Naive thymus-derived CD4-positive, alpha-beta T cell (primary cell): ENCODE results near the gene GPR4. TPM values are rescaled to one million over a fixed set of nuclear protein-coding genes. Genes with fewer than 3 reads are reported as not detected.
A peak's percentile ranks its signal among the peaks of the same experiment; 100 is the strongest.

Experiments used
- ATAC-seq: fragments of 150-1000 bp; cut with Tn5 transposase; 2 replicates; pipeline ENCODE4 v1.10.0; 2021; ENCODE audit warnings: mild to moderate bottlenecking, moderate library complexity
- CTCF ChIA-PET: fragments of 350-600 bp; sonication (Branson Sonifier 250); formaldehyde crosslinking; loops from one replicate; lab custom pipeline; 2021; ENCODE audit warnings: antibody characterized with exemption; lab: Charles Lee
- POLR2A ChIA-PET: fragments of 350-600 bp; sonication (Branson Sonifier 250); formaldehyde crosslinking; loops from one replicate; lab custom pipeline; 2021; ENCODE audit warnings: antibody characterized with exemption, inconsistent platforms; lab: Charles Lee
- DNase-seq, 9 donors: peaks; one replicate each; pipeline versions ENCODE4 v3.0.0 to v3.0.0-alpha.2; 2020 to 2022; ENCODE audit warnings: mixed read lengths in 1 of 9
- H3K27ac ChIP-seq: one replicate; pipeline ENCODE4 v1.7.0; 2013; ENCODE audit warnings: mild to moderate bottlenecking, low read depth, low read length, moderate library complexity
- H3K27me3 ChIP-seq, 2 donors: one replicate each; pipeline ENCODE4 v1.7.0; 2013; ENCODE audit warnings: low read length in 2 of 2, mild to moderate bottlenecking in 2 of 2, moderate library complexity in 2 of 2; ENCODE audit not compliant: control insufficient read depth in 2 of 2, insufficient read depth in 2 of 2
- H3K36me3 ChIP-seq, 3 experiments: 1 replicate in 2 of 3; 2 replicates in 1 of 3; pipeline ENCODE4 v1.7.0; 2013; ENCODE audit warnings: low read length in 3 of 3, mild to moderate bottlenecking in 3 of 3, moderate library complexity in 1 of 3; ENCODE audit not compliant: insufficient read depth in 3 of 3, control insufficient read depth in 2 of 3
- H3K4me1 ChIP-seq, 2 donors: one replicate each; pipeline ENCODE4 v1.7.0; 2013; ENCODE audit warnings: low read length in 2 of 2, mild to moderate bottlenecking in 2 of 2, moderate library complexity in 1 of 2; ENCODE audit not compliant: control insufficient read depth in 2 of 2, insufficient read depth in 2 of 2
- H3K4me3 ChIP-seq: 2 replicates; pipeline ENCODE4 v1.7.0; 2013; ENCODE audit warnings: mild to moderate bottlenecking, low read length
- H3K9me3 ChIP-seq, 3 experiments: 1 replicate in 2 of 3; 2 replicates in 1 of 3; pipeline ENCODE4 v1.7.0; 2013; ENCODE audit warnings: low read length in 3 of 3; ENCODE audit not compliant: control insufficient read depth in 2 of 3
- H3K27ac Mint-ChIP-seq, 9 donors: one replicate each; pipeline ENCODE4 v1.8.0; 2020 to 2022; ENCODE audit warnings: mixed read lengths in 9 of 9, mild to moderate bottlenecking in 8 of 9, moderate library complexity in 5 of 9, inconsistent platforms in 2 of 9
- H3K27me3 Mint-ChIP-seq, 5 donors: one replicate each; pipeline ENCODE4 v1.8.0; 2021 to 2022; ENCODE audit warnings: mixed read lengths in 5 of 5, mild to moderate bottlenecking in 1 of 5
- H3K36me3 Mint-ChIP-seq, 5 donors: one replicate each; pipeline ENCODE4 v1.8.0; 2020 to 2022; ENCODE audit warnings: mixed read lengths in 5 of 5, mild to moderate bottlenecking in 3 of 5, inconsistent platforms in 1 of 5
- H3K4me1 Mint-ChIP-seq, 7 donors: one replicate each; pipeline ENCODE4 v1.8.0; 2020 to 2022; ENCODE audit warnings: mixed read lengths in 7 of 7, mild to moderate bottlenecking in 3 of 7, inconsistent platforms in 1 of 7
- H3K4me3 Mint-ChIP-seq, 10 donors: one replicate each; pipeline ENCODE4 v1.8.0; 2020 to 2022; ENCODE audit warnings: mild to moderate bottlenecking in 10 of 10, mixed read lengths in 10 of 10, moderate library complexity in 6 of 10, inconsistent platforms in 2 of 10
- H3K9me3 Mint-ChIP-seq, 11 donors: one replicate each; pipeline ENCODE4 v1.8.0; 2020 to 2022; ENCODE audit warnings: mixed read lengths in 11 of 11, mild to moderate bottlenecking in 4 of 11, inconsistent platforms in 1 of 11, moderate library complexity in 1 of 11
- intact Hi-C, 2 donors: fragments of 100-400 bp; cut with micrococcal nuclease; formaldehyde crosslinking; loops; one replicate each; pipeline ENCODE4 v1.15.1; 2023
- polyA plus RNA-seq, 2 donors: library from polyadenylated mRNA; unstranded; fragments of 300-500 nt; fragmentation: Illumina TruSeq; gene quantifications; one replicate each; pipeline ENCODE4 v1.2.3, GENCODE V29; 2021
- total RNA-seq, 6 experiments: library from RNA in 5 of 6; stranded (reverse) in 5 of 6; gene quantifications; 1 replicate in 5 of 6; 2 replicates in 1 of 6; pipeline ENCODE4 v1.2.3 and lab custom pipeline; 2021 to 2026

Gene GPR4
- total and polyA plus RNA-seq, 7 experiments from 2014 or later, result not detected

GRCh38 chr19:45601115-45601514 lies 897 bp downstream of the GPR4 start:
- intact Hi-C loops, result no loop called here
- Mint-ChIP-seq H3K9me3 (peaks cover 0 to 2% (median 0%) of the 10 kb centered on the region in 11 donors), H3K27ac (peak overlapping the region in 1 of 9 donors; percentile 36), H3K4me1 (peaks cover 15 to 44% (median 37%) of the 10 kb centered on the region in 7 donors), H3K36me3 (peaks cover 0 to 6% (median 5%) of the 10 kb centered on the region in 5 donors), H3K27me3 (peaks cover 68 to 75% (median 72%) of the 10 kb centered on the region in 5 donors), H3K4me3 (peak overlapping the region in 4 of 10 donors; percentile 30 to 73 (median 38))
- DNase-seq, result no peak
- Histone ChIP-seq H3K4me3 (no peak overlapping the region), H3K36me3 (no peaks in the 10 kb centered on the region), H3K9me3 (no peaks in the 10 kb centered on the region), H3K4me1 (peaks cover 0 to 10% of the 10 kb centered on the region in 2 donors), H3K27ac (no peak overlapping the region), H3K27me3 (peaks cover 18 to 43% of the 10 kb centered on the region in 2 donors)
- ChIA-PET POLR2A (no interaction called here), CTCF (interaction anchor here (1.4 kb wide), 1 partner anchor 42 kb away, joined by 7 read pairs; no protein-coding TSS in a partner anchor)
- no peak for ATAC-seq

- no peaks in the 10 kb centered on the region for H3K36me3 ChIP-seq
- Mint-ChIP-seq H3K27ac (no peak overlapping the region), H3K4me3 (no peak overlapping the region), H3K4me1 (peaks cover 15 to 44% (median 37%) of the 10 kb centered on the region in 7 donors), H3K9me3 (peaks cover 0 to 2% (median 0%) of the 10 kb centered on the region in 11 donors), H3K27me3 (peaks cover 75 to 82% (median 79%) of the 10 kb centered on the region in 5 donors), H3K36me3 (peaks cover 0 to 6% (median 5%) of the 10 kb centered on the region in 5 donors)
- H3K27ac ChIP-seq, result no peak overlapping the region
- H3K4me3 ChIP-seq, result no peak overlapping the region
- no peak for ATAC-seq
- ChIA-PET POLR2A (interaction anchor here (0.6 kb wide), 1 partner anchor 45 kb away, joined by 3 read pairs; no protein-coding TSS in a partner anchor), CTCF (interaction anchor here (1.4 kb wide), 1 partner anchor 42 kb away, joined by 7 read pairs; no protein-coding TSS in a partner anchor)
- peaks cover 18 to 43% of the 10 kb centered on the region in 2 donors for H3K27me3 ChIP-seq
- no peak for DNase-seq
- intact Hi-C loops, result no loop called here
- peaks cover 0 to 10% of the 10 kb centered on the region in 2 donors for H3K4me1 ChIP-seq
- H3K9me3 ChIP-seq, result no peaks in the 10 kb centered on the region
Observed at GRCh38 chr19:45600340-45600885, 1.6 kb downstream of the GPR4 start.

GRCh38 chr19:45599286-45599685 lies 2.7 kb downstream of the GPR4 start:
- intact Hi-C loops, result no loop called here
- Histone ChIP-seq H3K27me3 (peaks cover 18 to 43% of the 10 kb centered on the region in 2 donors), H3K9me3 (no peaks in the 10 kb centered on the region), H3K4me1 (peaks cover 0 to 10% of the 10 kb centered on the region in 2 donors), H3K27ac (no peak overlapping the region), H3K36me3 (no peaks in the 10 kb centered on the region), H3K4me3 (no peak overlapping the region)
- Mint-ChIP-seq H3K27ac (no peak overlapping the region), H3K36me3 (peaks cover 0 to 6% (median 5%) of the 10 kb centered on the region in 5 donors), H3K9me3 (peaks cover 0 to 2% (median 0%) of the 10 kb centered on the region in 11 donors), H3K4me1 (peaks cover 15 to 44% (median 37%) of the 10 kb centered on the region in 7 donors), H3K4me3 (peak overlapping the region in 3 of 10 donors; percentile 11 to 44 (median 26)), H3K27me3 (peaks cover 76 to 84% (median 81%) of the 10 kb centered on the region in 5 donors)
- DNase-seq (no peak), ATAC-seq (no peak)
- POLR2A ChIA-PET, result no interaction called here
- CTCF ChIA-PET, result no interaction called here

GRCh38 chr19:45598267-45599001 lies 3.6 kb downstream of the GPR4 start:
- DNase-seq (no peak), ATAC-seq (peak; percentile 46)
- H3K9me3 ChIP-seq, result no peaks in the 10 kb centered on the region
- Mint-ChIP-seq H3K4me1 (peaks cover 15 to 44% (median 37%) of the 10 kb centered on the region in 7 donors), H3K9me3 (peaks cover 0 to 2% (median 0%) of the 10 kb centered on the region in 11 donors), H3K4me3 (peak overlapping the region in 9 of 10 donors; percentile 19 to 65 (median 48)), H3K27me3 (peaks cover 74 to 83% (median 80%) of the 10 kb centered on the region in 5 donors), H3K27ac (peak overlapping the region in 2 of 9 donors; percentile 11 to 47), H3K36me3 (peaks cover 0 to 6% (median 5%) of the 10 kb centered on the region in 5 donors)
- no peaks in the 10 kb centered on the region for H3K36me3 ChIP-seq
- H3K27ac ChIP-seq, result no peak overlapping the region
- H3K27me3 ChIP-seq, result peaks cover 18 to 43% of the 10 kb centered on the region in 2 donors
- no peak overlapping the region for H3K4me3 ChIP-seq
- CTCF ChIA-PET, result interaction anchor here (0.8 kb wide), 1 partner anchor 43 kb away, joined by 3 read pairs; no protein-coding TSS in a partner anchor
- POLR2A ChIA-PET, result no interaction called here
- intact Hi-C loops, result no loop called here
- peaks cover 0 to 10% of the 10 kb centered on the region in 2 donors for H3K4me1 ChIP-seq

GRCh38 chr19:45597425-45598111 lies 4.4 kb downstream of the GPR4 start:
- no peaks in the 10 kb centered on the region for H3K9me3 ChIP-seq
- H3K27me3 ChIP-seq, result peaks cover 18 to 43% of the 10 kb centered on the region in 2 donors
- no peak overlapping the region for H3K27ac ChIP-seq
- peaks cover 0 to 10% of the 10 kb centered on the region in 2 donors for H3K4me1 ChIP-seq
- no peak for DNase-seq
- Mint-ChIP-seq H3K27me3 (peaks cover 68 to 78% (median 71%) of the 10 kb centered on the region in 5 donors), H3K4me3 (peak overlapping the region in 4 of 10 donors; percentile 20 to 61 (median 47)), H3K36me3 (peaks cover 0 to 6% (median 5%) of the 10 kb centered on the region in 5 donors), H3K27ac (peak overlapping the region in 1 of 9 donors; percentile 23), H3K9me3 (peaks cover 0 to 2% (median 0%) of the 10 kb centered on the region in 11 donors), H3K4me1 (peaks cover 15 to 42% (median 36%) of the 10 kb centered on the region in 7 donors)
- ChIA-PET POLR2A (no interaction called here), CTCF (interaction anchor here (0.8 kb wide), 1 partner anchor 44 kb away, joined by 3 read pairs; no protein-coding TSS in a partner anchor)
- H3K4me3 ChIP-seq, result no peak overlapping the region
- no peaks in the 10 kb centered on the region for H3K36me3 ChIP-seq
- intact Hi-C loops, result no loop called here
- ATAC-seq, result no peak

- H3K4me1 ChIP-seq, result peaks cover 0 to 10% of the 10 kb centered on the region in 2 donors
- ChIA-PET POLR2A (interaction anchor here (0.8 kb wide), 1 partner anchor 47 kb away, joined by 4 read pairs; no protein-coding TSS in a partner anchor), CTCF (no interaction called here)
- peaks cover 59 to 79% (median 67%) of the 10 kb centered on the region in 5 donors for H3K27me3 Mint-ChIP-seq
- no peaks in the 10 kb centered on the region for H3K9me3 ChIP-seq
- intact Hi-C loops, result no loop called here
- no peaks in the 10 kb centered on the region for H3K36me3 ChIP-seq
- ATAC-seq, result no peak
- no peak overlapping the region for H3K4me3 ChIP-seq
- peaks cover 12 to 25% of the 10 kb centered on the region in 2 donors for H3K27me3 ChIP-seq
- no peak overlapping the region for H3K27ac ChIP-seq
- H3K27ac Mint-ChIP-seq, result no peak overlapping the region
- H3K36me3 Mint-ChIP-seq, result peaks cover 0 to 6% (median 0%) of the 10 kb centered on the region in 5 donors
- no peak overlapping the region for H3K4me3 Mint-ChIP-seq
- peaks cover 21 to 32% (median 25%) of the 10 kb centered on the region in 7 donors for H3K4me1 Mint-ChIP-seq
- no peak for DNase-seq
- H3K9me3 Mint-ChIP-seq, result peaks cover 0 to 2% (median 0%) of the 10 kb centered on the region in 11 donors
Observed at GRCh38 chr19:45595814-45596213, 6.2 kb downstream of the GPR4 start.
